Measurements from ENCODE around the gene RNF44.

The RNF44 gene

DNA sequence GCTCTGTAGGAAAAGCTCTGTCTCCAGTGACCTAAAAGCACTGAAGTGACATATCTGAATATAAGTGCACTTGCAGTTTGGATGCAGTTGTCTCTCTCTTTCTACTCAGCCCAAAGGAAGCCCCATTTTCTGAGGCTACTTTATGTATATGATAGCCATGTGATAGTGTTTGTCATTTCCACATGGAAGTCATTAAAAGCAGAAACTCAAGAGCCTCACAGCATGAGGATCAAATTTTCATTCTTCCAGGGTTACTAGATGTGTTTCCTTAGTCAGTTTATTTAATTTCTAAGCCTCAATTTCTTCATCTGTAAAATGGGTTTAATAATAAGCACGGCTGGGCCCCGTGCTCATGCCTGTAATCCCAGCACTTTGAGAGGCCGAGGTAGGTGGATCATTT is 36.7 kb downstream of the RNF44 start:
- H3K27me3 ChIP-seq (ENCODE audit: insufficient read depth, poor library complexity, severe bottlenecking): no peaks in the 10 kb centered on the region
- TF ChIP-seq, protein P1, sequence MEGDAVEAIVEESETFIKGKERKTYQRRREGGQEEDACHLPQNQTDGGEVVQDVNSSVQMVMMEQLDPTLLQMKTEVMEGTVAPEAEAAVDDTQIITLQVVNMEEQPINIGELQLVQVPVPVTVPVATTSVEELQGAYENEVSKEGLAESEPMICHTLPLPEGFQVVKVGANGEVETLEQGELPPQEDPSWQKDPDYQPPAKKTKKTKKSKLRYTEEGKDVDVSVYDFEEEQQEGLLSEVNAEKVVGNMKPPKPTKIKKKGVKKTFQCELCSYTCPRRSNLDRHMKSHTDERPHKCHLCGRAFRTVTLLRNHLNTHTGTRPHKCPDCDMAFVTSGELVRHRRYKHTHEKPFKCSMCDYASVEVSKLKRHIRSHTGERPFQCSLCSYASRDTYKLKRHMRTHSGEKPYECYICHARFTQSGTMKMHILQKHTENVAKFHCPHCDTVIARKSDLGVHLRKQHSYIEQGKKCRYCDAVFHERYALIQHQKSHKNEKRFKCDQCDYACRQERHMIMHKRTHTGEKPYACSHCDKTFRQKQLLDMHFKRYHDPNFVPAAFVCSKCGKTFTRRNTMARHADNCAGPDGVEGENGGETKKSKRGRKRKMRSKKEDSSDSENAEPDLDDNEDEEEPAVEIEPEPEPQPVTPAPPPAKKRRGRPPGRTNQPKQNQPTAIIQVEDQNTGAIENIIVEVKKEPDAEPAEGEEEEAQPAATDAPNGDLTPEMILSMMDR (IDR thresholded peaks at IDR 0.05; ENCODE audit: poor library complexity, severe bottlenecking): no peak
- DNase-seq (ENCODE audit: low spot score) (no peak), ATAC-seq (ENCODE audit: low read depth) (no peak)
- H3K4me3 ChIP-seq (ENCODE audit: severe bottlenecking): no peak overlapping the region
- peak overlapping the region; percentile 23 for H3K27ac ChIP-seq (ENCODE audit: poor library complexity, severe bottlenecking)
- peaks cover 23% of the 10 kb centered on the region for H3K4me1 ChIP-seq (ENCODE audit: insufficient read depth, poor library complexity, severe bottlenecking)
- H3K9me3 ChIP-seq (ENCODE audit: severe bottlenecking): no peaks in the 10 kb centered on the region
- H3K36me3 ChIP-seq (ENCODE audit: low read depth): peaks cover 94% of the 10 kb centered on the region

DNA sequence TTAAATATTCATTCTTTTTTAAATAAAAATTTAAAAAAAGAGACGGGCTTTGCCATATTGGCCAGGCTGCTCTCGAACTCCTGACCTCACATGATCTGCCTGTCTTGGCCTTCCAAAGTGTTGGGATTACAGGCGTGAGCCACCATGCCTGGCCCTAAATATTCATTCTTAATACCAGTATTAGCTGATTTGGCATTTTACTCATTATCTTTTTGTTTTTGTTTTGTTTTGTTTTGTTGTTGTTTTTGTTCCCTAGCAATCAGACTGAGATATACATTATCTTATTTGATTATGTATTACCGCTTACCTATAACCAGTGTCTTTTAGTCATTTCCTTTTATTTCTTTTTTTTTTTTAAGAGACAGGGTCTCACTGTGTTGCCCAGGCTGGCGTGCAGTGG is 37.9 kb downstream of the RNF44 start:
- peaks cover 23% of the 10 kb centered on the region for H3K4me1 ChIP-seq (ENCODE audit: insufficient read depth, poor library complexity, severe bottlenecking)
- ATAC-seq (ENCODE audit: low read depth) (no peak), DNase-seq (ENCODE audit: low spot score) (no peak)
- H3K4me3 ChIP-seq (ENCODE audit: severe bottlenecking): no peak overlapping the region
- no peaks in the 10 kb centered on the region for H3K9me3 ChIP-seq (ENCODE audit: severe bottlenecking)
- TF ChIP-seq, protein P1 (IDR thresholded peaks at IDR 0.05; ENCODE audit: poor library complexity, severe bottlenecking): no peak
- H3K27ac ChIP-seq (ENCODE audit: poor library complexity, severe bottlenecking): peak overlapping the region; percentile 64
- H3K27me3 ChIP-seq (ENCODE audit: insufficient read depth, poor library complexity, severe bottlenecking): no peaks in the 10 kb centered on the region
- peaks cover 96% of the 10 kb centered on the region for H3K36me3 ChIP-seq (ENCODE audit: low read depth)

DNA sequence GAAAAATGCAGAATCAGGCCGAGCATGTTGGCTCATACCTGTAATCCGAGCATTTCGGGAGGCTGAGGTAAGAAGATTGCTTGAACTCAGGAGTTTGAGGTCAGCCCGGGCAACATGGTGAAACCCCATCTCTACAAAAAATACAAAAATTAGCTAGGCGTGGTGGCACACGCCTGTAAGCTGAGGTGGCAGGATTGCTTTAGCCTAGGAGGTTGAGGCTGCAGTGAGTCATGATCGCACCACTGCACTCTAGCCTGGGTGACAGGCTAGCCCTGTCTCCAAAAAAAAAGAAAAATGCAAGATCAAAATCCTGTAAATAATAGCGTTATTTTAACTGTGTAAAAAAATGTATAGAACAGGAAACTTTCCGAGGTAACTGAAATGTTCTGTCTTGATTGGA is 39.4 kb downstream of the RNF44 start:
- H3K36me3 ChIP-seq (ENCODE audit: low read depth): peaks cover 96% of the 10 kb centered on the region
- DNase-seq (ENCODE audit: low spot score): peak; percentile 89
- H3K27ac ChIP-seq (ENCODE audit: poor library complexity, severe bottlenecking): peak overlapping the region; percentile 64
- TF ChIP-seq, protein P1 (IDR thresholded peaks at IDR 0.05; ENCODE audit: poor library complexity, severe bottlenecking): no peak
- peaks cover 26% of the 10 kb centered on the region for H3K4me1 ChIP-seq (ENCODE audit: insufficient read depth, poor library complexity, severe bottlenecking)
- no peak overlapping the region for H3K4me3 ChIP-seq (ENCODE audit: severe bottlenecking)
- peak; percentile 96 for ATAC-seq (ENCODE audit: low read depth)
- H3K9me3 ChIP-seq (ENCODE audit: severe bottlenecking): no peaks in the 10 kb centered on the region
- no peaks in the 10 kb centered on the region for H3K27me3 ChIP-seq (ENCODE audit: insufficient read depth, poor library complexity, severe bottlenecking)

DNA sequence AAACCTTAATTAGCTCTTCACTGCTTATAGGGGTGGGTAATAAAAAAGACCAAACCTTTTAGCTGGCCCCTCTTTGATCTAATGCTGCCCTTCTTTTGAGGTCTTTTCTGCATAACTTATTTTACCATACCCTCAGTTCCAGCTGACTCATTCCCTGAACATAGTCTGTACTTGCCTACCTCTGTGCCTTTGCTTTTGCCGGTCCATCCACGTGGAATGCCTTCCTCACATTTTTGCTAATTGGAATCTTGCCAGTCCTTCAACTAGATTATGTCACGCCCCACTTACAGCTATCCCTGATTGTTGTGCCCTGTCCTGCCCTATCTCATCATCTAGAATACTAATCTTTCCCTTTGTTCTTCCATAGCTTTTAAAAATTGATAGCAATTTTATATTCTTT is 44.8 kb downstream of the RNF44 start:
- H3K27me3 ChIP-seq (ENCODE audit: insufficient read depth, poor library complexity, severe bottlenecking): no peaks in the 10 kb centered on the region
- H3K4me1 ChIP-seq (ENCODE audit: insufficient read depth, poor library complexity, severe bottlenecking): peaks cover 53% of the 10 kb centered on the region
- peaks cover 89% of the 10 kb centered on the region for H3K36me3 ChIP-seq (ENCODE audit: low read depth)
- H3K4me3 ChIP-seq (ENCODE audit: severe bottlenecking): no peak overlapping the region
- DNase-seq (ENCODE audit: low spot score) (peak; percentile 88), ATAC-seq (ENCODE audit: low read depth) (peak; percentile 70)
- peak overlapping the region; percentile 94 for H3K27ac ChIP-seq (ENCODE audit: poor library complexity, severe bottlenecking)
- TF ChIP-seq, protein P1 (IDR thresholded peaks at IDR 0.05; ENCODE audit: poor library complexity, severe bottlenecking): no peak
- no peaks in the 10 kb centered on the region for H3K9me3 ChIP-seq (ENCODE audit: severe bottlenecking)

DNA sequence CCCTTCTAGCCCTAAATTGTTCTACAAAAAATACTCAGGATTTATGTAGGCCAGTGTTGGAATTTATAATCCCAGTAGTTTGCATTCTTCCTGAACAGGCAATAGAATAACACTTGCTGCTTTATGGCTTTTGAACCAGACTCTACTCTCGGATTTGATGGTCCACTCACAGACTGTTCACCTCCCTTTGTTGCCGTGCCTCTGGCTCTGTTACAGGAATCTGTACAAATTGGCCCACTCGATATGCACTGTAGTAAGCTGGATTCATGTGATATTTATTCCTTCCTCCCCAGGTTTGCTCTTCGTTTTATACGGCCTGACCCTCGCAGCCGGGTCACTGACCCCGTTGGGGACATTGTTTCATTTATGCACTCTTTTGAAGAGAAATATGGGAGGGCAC is 45.3 kb downstream of the RNF44 start:
- Histone ChIP-seq H3K27me3 (ENCODE audit: insufficient read depth, poor library complexity, severe bottlenecking) (no peaks in the 10 kb centered on the region), H3K4me3 (ENCODE audit: severe bottlenecking) (no peak overlapping the region), H3K36me3 (ENCODE audit: low read depth) (peaks cover 89% of the 10 kb centered on the region), H3K27ac (ENCODE audit: poor library complexity, severe bottlenecking) (peak overlapping the region; percentile 94), H3K9me3 (ENCODE audit: severe bottlenecking) (no peaks in the 10 kb centered on the region), H3K4me1 (ENCODE audit: insufficient read depth, poor library complexity, severe bottlenecking) (peaks cover 48% of the 10 kb centered on the region)
- TF ChIP-seq, protein P1 (IDR thresholded peaks at IDR 0.05; ENCODE audit: poor library complexity, severe bottlenecking): no peak
- DNase-seq (ENCODE audit: low spot score): no peak
- ATAC-seq (ENCODE audit: low read depth): no peak

All from RWPE2 (cell line).